ENCODE data around the gene SRD5A3. TPM values are rescaled to one million over a fixed set of nuclear protein-coding genes. Genes with fewer than 3 reads are reported as not detected.

SRD5A3 gene
- total and polyA plus RNA-seq, 4 donors, result 5.2 to 18.2 (median 9.5) TPM

DNA sequence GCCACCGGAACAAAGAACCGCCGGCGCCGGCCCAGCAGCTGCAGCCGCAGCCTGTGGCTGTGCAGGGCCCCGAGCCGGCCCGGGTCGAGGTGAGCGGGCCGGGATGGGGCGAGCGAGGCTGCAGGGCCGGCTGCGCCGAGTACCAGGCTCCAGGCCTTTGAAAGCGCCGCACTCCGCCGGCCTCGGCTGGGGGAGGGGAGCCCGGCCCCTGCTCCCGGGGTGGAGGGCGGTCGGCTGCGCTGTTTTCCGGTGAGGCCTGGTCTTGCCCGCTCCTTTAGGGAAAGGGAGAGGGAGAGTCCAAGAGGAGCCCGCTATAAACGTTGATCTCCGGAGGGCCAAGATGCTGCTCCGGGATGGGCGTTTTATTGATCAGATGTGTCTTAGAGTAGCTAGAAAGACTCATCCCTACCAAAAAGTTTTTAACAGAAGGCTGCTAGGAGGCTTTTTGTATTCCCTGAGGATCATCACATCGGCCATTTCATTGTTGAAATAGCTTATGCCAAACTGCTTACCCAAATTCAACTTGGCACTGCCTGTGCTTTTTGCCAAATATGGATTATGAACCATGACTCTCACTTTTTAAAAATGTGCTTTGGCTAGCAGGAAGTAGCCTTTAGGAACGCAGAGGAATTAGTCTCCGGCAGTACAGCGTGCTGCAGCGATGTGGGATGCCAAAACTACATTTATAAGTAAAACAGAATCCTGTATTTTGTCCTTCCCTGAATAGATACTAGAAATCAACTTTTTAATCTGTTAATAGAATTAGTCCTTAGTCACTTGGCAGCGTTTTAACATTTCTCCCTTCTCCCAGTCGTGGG lies 50.5 kb downstream of the SRD5A3 start:
- Histone ChIP-seq H3K4me1 (ENCODE audit: control insufficient read depth in 4 of 4, insufficient read depth in 4 of 4, low read length in 3 of 4) (peaks cover 3 to 17% (median 11%) of the 10 kb centered on the region in 4 donors), H3K9me3 (ENCODE audit: control insufficient read depth in 4 of 4, low read length in 3 of 4) (no peaks in the 10 kb centered on the region), H3K36me3 (ENCODE audit: control insufficient read depth in 4 of 4, insufficient read depth in 3 of 4, low read depth in 1 of 4, low read length in 3 of 4) (peaks cover 0 to 3% (median 0%) of the 10 kb centered on the region in 4 donors), H3K27ac (ENCODE audit: low read depth in 1 of 2, low read length in 2 of 2) (peak overlapping the region; percentile 86 to 93), H3K9ac (ENCODE audit: low read depth in 1 of 2, low read length in 2 of 2) (peak overlapping the region; percentile 75 to 91), H3K4me3 (ENCODE audit: low read depth in 1 of 3, low read length in 3 of 3) (peak overlapping the region; percentile 57 to 98 (median 85)), H3K27me3 (ENCODE audit: control insufficient read depth in 4 of 4, insufficient read depth in 4 of 4, low read length in 3 of 4) (no peaks in the 10 kb centered on the region)
- TF ChIP-seq, protein P1, sequence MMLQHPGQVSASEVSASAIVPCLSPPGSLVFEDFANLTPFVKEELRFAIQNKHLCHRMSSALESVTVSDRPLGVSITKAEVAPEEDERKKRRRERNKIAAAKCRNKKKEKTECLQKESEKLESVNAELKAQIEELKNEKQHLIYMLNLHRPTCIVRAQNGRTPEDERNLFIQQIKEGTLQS (IDR thresholded peaks at IDR 0.05), result no peak
- no peak for TF ChIP-seq YY1 (IDR thresholded peaks at IDR 0.05)
- no peak for TF ChIP-seq FOXA1 (IDR thresholded peaks at IDR 0.05)
- no peak for TF ChIP-seq HNF4G (IDR thresholded peaks at IDR 0.05)
- TF ChIP-seq, protein P2, sequence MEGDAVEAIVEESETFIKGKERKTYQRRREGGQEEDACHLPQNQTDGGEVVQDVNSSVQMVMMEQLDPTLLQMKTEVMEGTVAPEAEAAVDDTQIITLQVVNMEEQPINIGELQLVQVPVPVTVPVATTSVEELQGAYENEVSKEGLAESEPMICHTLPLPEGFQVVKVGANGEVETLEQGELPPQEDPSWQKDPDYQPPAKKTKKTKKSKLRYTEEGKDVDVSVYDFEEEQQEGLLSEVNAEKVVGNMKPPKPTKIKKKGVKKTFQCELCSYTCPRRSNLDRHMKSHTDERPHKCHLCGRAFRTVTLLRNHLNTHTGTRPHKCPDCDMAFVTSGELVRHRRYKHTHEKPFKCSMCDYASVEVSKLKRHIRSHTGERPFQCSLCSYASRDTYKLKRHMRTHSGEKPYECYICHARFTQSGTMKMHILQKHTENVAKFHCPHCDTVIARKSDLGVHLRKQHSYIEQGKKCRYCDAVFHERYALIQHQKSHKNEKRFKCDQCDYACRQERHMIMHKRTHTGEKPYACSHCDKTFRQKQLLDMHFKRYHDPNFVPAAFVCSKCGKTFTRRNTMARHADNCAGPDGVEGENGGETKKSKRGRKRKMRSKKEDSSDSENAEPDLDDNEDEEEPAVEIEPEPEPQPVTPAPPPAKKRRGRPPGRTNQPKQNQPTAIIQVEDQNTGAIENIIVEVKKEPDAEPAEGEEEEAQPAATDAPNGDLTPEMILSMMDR (IDR thresholded peaks at IDR 0.05; ENCODE audit: low read depth, low read length, missing input control), result no peak
- TF ChIP-seq, protein P3, sequence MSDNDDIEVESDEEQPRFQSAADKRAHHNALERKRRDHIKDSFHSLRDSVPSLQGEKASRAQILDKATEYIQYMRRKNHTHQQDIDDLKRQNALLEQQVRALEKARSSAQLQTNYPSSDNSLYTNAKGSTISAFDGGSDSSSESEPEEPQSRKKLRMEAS (IDR thresholded peaks at IDR 0.05), result no peak
- no peak for TF ChIP-seq SP1 (IDR thresholded peaks at IDR 0.05)
- no peak for TF ChIP-seq EGR1 (IDR thresholded peaks at IDR 0.05; ENCODE audit: low read depth in 2 of 2)
- TF ChIP-seq, protein P4, sequence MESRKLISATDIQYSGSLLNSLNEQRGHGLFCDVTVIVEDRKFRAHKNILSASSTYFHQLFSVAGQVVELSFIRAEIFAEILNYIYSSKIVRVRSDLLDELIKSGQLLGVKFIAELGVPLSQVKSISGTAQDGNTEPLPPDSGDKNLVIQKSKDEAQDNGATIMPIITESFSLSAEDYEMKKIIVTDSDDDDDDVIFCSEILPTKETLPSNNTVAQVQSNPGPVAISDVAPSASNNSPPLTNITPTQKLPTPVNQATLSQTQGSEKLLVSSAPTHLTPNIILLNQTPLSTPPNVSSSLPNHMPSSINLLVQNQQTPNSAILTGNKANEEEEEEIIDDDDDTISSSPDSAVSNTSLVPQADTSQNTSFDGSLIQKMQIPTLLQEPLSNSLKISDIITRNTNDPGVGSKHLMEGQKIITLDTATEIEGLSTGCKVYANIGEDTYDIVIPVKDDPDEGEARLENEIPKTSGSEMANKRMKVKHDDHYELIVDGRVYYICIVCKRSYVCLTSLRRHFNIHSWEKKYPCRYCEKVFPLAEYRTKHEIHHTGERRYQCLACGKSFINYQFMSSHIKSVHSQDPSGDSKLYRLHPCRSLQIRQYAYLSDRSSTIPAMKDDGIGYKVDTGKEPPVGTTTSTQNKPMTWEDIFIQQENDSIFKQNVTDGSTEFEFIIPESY (IDR thresholded peaks at IDR 0.05), result no peak
- TF ChIP-seq TAF1 (conservative IDR thresholded peaks at IDR 0.05), result no peak
- no peak for TF ChIP-seq NR2F2 (IDR thresholded peaks at IDR 0.05)
- TF ChIP-seq HNF4A (conservative IDR thresholded peaks at IDR 0.05), result no peak
- TF ChIP-seq FOXA2 (IDR thresholded peaks at IDR 0.05), result no peak
- TF ChIP-seq JUND (IDR thresholded peaks at IDR 0.05), result no peak
- TF ChIP-seq, protein P5, sequence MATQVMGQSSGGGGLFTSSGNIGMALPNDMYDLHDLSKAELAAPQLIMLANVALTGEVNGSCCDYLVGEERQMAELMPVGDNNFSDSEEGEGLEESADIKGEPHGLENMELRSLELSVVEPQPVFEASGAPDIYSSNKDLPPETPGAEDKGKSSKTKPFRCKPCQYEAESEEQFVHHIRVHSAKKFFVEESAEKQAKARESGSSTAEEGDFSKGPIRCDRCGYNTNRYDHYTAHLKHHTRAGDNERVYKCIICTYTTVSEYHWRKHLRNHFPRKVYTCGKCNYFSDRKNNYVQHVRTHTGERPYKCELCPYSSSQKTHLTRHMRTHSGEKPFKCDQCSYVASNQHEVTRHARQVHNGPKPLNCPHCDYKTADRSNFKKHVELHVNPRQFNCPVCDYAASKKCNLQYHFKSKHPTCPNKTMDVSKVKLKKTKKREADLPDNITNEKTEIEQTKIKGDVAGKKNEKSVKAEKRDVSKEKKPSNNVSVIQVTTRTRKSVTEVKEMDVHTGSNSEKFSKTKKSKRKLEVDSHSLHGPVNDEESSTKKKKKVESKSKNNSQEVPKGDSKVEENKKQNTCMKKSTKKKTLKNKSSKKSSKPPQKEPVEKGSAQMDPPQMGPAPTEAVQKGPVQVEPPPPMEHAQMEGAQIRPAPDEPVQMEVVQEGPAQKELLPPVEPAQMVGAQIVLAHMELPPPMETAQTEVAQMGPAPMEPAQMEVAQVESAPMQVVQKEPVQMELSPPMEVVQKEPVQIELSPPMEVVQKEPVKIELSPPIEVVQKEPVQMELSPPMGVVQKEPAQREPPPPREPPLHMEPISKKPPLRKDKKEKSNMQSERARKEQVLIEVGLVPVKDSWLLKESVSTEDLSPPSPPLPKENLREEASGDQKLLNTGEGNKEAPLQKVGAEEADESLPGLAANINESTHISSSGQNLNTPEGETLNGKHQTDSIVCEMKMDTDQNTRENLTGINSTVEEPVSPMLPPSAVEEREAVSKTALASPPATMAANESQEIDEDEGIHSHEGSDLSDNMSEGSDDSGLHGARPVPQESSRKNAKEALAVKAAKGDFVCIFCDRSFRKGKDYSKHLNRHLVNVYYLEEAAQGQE (IDR thresholded peaks at IDR 0.05), result no peak
- no peak for TF ChIP-seq RXRA (IDR thresholded peaks at IDR 0.05)
- WGBS, result 6% methylated on average over 41 of the region's 41 CpGs
- DNase-seq (ENCODE audit: low spot score), result peak; percentile 63

All from liver (tissue), 9 donors.